Keratinocyte (primary cell): Measurements from ENCODE around the gene CSH1. TPM values are rescaled to one million over a fixed set of nuclear protein-coding genes. Genes with fewer than 3 reads are reported as not detected.
A peak's percentile ranks its signal among the peaks of the same experiment; 100 is the strongest.

Experiments
- DNase-seq: peaks from one replicate; pipeline ENCODE4 v3.0.0-alpha.2; 2011; ENCODE audit warnings: low read depth, missing footprints, low spot score
- FAIRE-seq: peaks from 2 replicates; lab custom pipeline; 2011; peaks lifted over from hg19 to GRCh38; lab: Jason Lieb, UNC
- H2AFZ ChIP-seq: 2 replicates; pipeline ENCODE4 v1.6.0; 2012; ENCODE audit warnings: low read length, control low read depth, inconsistent platforms; ENCODE audit not compliant: control insufficient read depth
- H3K27ac ChIP-seq: 2 replicates; pipeline ENCODE4 v1.5.1; 2011; ENCODE audit warnings: low read length; ENCODE audit not compliant: control insufficient read depth, insufficient read depth
- H3K27me3 ChIP-seq: 3 replicates; pipeline ENCODE4 v1.6.0; 2011; ENCODE audit warnings: low read length; ENCODE audit not compliant: control insufficient read depth, insufficient read depth; ENCODE audit errors: extremely low read depth
- H3K36me3 ChIP-seq, 2 experiments: 2 replicates in 1 of 2; 3 replicates in 1 of 2; pipeline ENCODE4 v1.5.1; 2011; ENCODE audit warnings: low read length in 2 of 2, mild to moderate bottlenecking in 1 of 2; ENCODE audit not compliant: control insufficient read depth in 2 of 2, insufficient read depth in 2 of 2; ENCODE audit errors: extremely low read depth in 1 of 2
- H3K4me1 ChIP-seq: 3 replicates; pipeline ENCODE4 v1.5.1; 2011; ENCODE audit warnings: low read length; ENCODE audit not compliant: control insufficient read depth, insufficient read depth; ENCODE audit errors: extremely low read depth
- H3K4me2 ChIP-seq: 3 replicates; pipeline ENCODE4 v1.6.0; 2011; ENCODE audit warnings: low read depth, low read length; ENCODE audit not compliant: control insufficient read depth, insufficient read depth; ENCODE audit errors: extremely low read depth
- H3K4me3 ChIP-seq, 3 experiments: fragments of 200-600 bp in 1 of 3; sonication (generic) in 1 of 3; 2 replicates in 2 of 3; 3 replicates in 1 of 3; pipeline ENCODE4 v1.5.1; 2011 to 2016; ENCODE audit warnings: low read length in 3 of 3, mild to moderate bottlenecking in 3 of 3, control low read depth in 2 of 3, inconsistent platforms in 1 of 3, low read depth in 1 of 3, mixed read lengths in 1 of 3, mixed run types in 1 of 3, moderate library complexity in 1 of 3; ENCODE audit not compliant: control insufficient read depth in 2 of 3, insufficient read depth in 2 of 3; ENCODE audit errors: extremely low read depth in 1 of 3
- H3K79me2 ChIP-seq: 2 replicates; pipeline ENCODE4 v1.6.0; 2012; ENCODE audit warnings: low read length; ENCODE audit not compliant: control insufficient read depth, insufficient read depth
- H3K9ac ChIP-seq: 3 replicates; pipeline ENCODE4 v1.6.0; 2011; ENCODE audit warnings: low read length; ENCODE audit not compliant: control insufficient read depth, insufficient read depth; ENCODE audit errors: extremely low read depth
- H3K9me1 ChIP-seq: 3 replicates; pipeline ENCODE4 v1.6.0; 2011; ENCODE audit warnings: low read length; ENCODE audit not compliant: control insufficient read depth, insufficient read depth; ENCODE audit errors: extremely low read depth
- H3K9me3 ChIP-seq: 2 replicates; pipeline ENCODE4 v1.5.1; 2012; ENCODE audit warnings: low read depth, low read length; ENCODE audit not compliant: control insufficient read depth
- H4K20me1 ChIP-seq: 3 replicates; pipeline ENCODE4 v1.6.0; 2011; ENCODE audit warnings: low read length; ENCODE audit not compliant: control insufficient read depth, insufficient read depth; ENCODE audit errors: extremely low read depth
- EZH2 ChIP-seq: IDR thresholded peaks from one replicate; pipeline ENCODE4 v1.6.1; 2012; ENCODE audit warnings: inconsistent platforms, mild to moderate bottlenecking, low read length, moderate library complexity
- dilution Hi-C: fragments of 300-500 bp; cut with MboI; formaldehyde crosslinking; loops from one replicate; pipeline ENCODE4 v1.7.0; 2020; ENCODE audit warnings: low sequenced_read_pairs; ENCODE audit not compliant: extremely low pct_ligation_motif_present
- polyA plus RNA-seq, 5 experiments: library from polyadenylated mRNA; depleted of rRNA in 3 of 5; stranded (reverse) in 3 of 5; stranded (forward) in 1 of 5; unstranded in 1 of 5; fragments of >200 nt; gene quantifications; 1 replicate in 1 of 5; 2 replicates in 3 of 5; 3 replicates in 1 of 5; pipeline versions ENCODE4 v1.2.1 to v1.2.3, GENCODE V29; 2011 to 2012; ENCODE audit warnings: missing spikeins in 2 of 5, low read depth in 1 of 5, low replicate concordance in 1 of 5
- TF ChIP-seq, protein P1 (sequence below), 3 experiments: IDR thresholded peaks in 1 of 3; conservative IDR thresholded peaks in 1 of 3; optimal IDR thresholded peaks in 1 of 3; 2 replicates in 2 of 3; 3 replicates in 1 of 3; pipeline versions ENCODE3 to v1.5.1; 2011; ENCODE audit warnings: low read length in 3 of 3, mild to moderate bottlenecking in 3 of 3, moderate library complexity in 2 of 3, control low read depth in 1 of 3, inconsistent platforms in 1 of 3; ENCODE audit not compliant: insufficient read depth in 2 of 3; ENCODE audit errors: extremely low read depth in 1 of 3

Gene CSH1
- polyA plus RNA-seq, 1 donor (not counting 4 experiments of a cell fraction or from before 2014, with no cell fraction given) = not detected

DNA sequence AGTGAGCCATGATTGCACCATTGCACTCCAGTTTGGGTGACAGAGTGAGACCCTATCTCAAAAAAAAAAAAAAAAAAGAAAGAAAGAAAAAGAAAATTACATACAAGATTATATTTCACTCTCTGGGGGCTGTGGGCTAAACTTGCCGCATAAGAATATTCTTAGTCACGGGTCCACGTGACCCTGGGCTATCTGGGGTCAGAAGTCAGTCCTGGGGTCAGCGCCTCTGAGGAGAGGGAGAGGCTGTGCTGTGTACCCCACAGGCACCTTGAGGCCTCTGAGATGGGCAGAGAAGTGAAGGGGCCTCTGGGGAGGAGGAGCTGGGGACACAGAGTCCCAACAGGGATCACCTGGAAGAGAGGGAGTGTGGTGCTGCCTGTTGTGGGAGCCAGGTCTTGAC lies 41.5 kb upstream of the CSH1 start:
- Histone ChIP-seq H3K9me1 (no peaks in the 10 kb centered on the region), H3K27me3 (peaks cover 13% of the 10 kb centered on the region), H3K79me2 (no peaks in the 10 kb centered on the region), H3K27ac (no peak overlapping the region), H3K9ac (no peak overlapping the region), H3K36me3 (no peaks in the 10 kb centered on the region), H3K4me2 (no peak overlapping the region), H4K20me1 (no peaks in the 10 kb centered on the region), H2AFZ (no peak overlapping the region), H3K4me3 (no peak overlapping the region), H3K4me1 (peaks cover 2% of the 10 kb centered on the region), H3K9me3 (no peaks in the 10 kb centered on the region)
- no peak for DNase-seq
- TF ChIP-seq, protein P1, sequence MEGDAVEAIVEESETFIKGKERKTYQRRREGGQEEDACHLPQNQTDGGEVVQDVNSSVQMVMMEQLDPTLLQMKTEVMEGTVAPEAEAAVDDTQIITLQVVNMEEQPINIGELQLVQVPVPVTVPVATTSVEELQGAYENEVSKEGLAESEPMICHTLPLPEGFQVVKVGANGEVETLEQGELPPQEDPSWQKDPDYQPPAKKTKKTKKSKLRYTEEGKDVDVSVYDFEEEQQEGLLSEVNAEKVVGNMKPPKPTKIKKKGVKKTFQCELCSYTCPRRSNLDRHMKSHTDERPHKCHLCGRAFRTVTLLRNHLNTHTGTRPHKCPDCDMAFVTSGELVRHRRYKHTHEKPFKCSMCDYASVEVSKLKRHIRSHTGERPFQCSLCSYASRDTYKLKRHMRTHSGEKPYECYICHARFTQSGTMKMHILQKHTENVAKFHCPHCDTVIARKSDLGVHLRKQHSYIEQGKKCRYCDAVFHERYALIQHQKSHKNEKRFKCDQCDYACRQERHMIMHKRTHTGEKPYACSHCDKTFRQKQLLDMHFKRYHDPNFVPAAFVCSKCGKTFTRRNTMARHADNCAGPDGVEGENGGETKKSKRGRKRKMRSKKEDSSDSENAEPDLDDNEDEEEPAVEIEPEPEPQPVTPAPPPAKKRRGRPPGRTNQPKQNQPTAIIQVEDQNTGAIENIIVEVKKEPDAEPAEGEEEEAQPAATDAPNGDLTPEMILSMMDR (optimal IDR thresholded peaks at IDR 0.05 in 1 of 3, IDR thresholded peaks at IDR 0.05 in 1 of 3, conservative IDR thresholded peaks at IDR 0.05 in 1 of 3; ENCODE audit: extremely low read depth in 1 of 3, insufficient read depth in 2 of 3, low read length in 3 of 3) = no peak
- TF ChIP-seq EZH2 = no peak
- no peak for FAIRE-seq
- dilution Hi-C loops = no loop called here

DNA sequence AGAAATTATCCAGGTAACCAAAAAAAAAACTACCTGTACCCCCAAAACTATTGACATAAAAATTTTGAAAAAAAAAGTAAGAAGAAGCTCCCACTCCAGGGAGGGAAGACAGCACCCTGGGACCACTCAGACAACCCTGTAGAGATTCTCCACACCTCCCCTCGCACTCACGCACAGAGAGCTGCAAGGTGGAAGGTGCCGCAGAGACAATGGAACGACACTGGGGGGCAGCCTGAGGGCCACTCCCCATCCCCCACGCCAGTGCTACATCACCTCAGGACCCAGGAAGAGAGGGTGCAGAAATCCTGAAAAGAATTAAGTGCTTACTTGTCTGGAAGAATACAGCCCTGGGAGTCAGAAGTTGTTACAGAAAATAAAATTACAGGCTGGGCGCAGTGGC lies 40.9 kb upstream of the CSH1 start:
- Histone ChIP-seq H3K79me2 (no peaks in the 10 kb centered on the region), H3K9me1 (no peaks in the 10 kb centered on the region), H3K36me3 (no peaks in the 10 kb centered on the region), H3K9ac (no peak overlapping the region), H4K20me1 (no peaks in the 10 kb centered on the region), H3K9me3 (no peaks in the 10 kb centered on the region), H2AFZ (no peak overlapping the region), H3K27me3 (peaks cover 13% of the 10 kb centered on the region), H3K27ac (no peak overlapping the region), H3K4me3 (no peak overlapping the region), H3K4me1 (peaks cover 2% of the 10 kb centered on the region), H3K4me2 (no peak overlapping the region)
- FAIRE-seq (no peak), DNase-seq (no peak)
- TF ChIP-seq EZH2 = no peak
- TF ChIP-seq, protein P1 (optimal IDR thresholded peaks at IDR 0.05 in 1 of 3, IDR thresholded peaks at IDR 0.05 in 1 of 3, conservative IDR thresholded peaks at IDR 0.05 in 1 of 3; ENCODE audit: extremely low read depth in 1 of 3, insufficient read depth in 2 of 3, low read length in 3 of 3) = peak in 1 of 3 experiments; percentile 4
- dilution Hi-C loops = no loop called here
